ENCODE measurements around the gene ATL3. TPM values are rescaled to one million over a fixed set of nuclear protein-coding genes. Genes with fewer than 3 reads are reported as not detected.

Gene ATL3
- total and polyA plus RNA-seq, 2 donors (not counting 1 experiment from before 2014, with no cell fraction given), result 8.9 to 33.8 TPM

DNA sequence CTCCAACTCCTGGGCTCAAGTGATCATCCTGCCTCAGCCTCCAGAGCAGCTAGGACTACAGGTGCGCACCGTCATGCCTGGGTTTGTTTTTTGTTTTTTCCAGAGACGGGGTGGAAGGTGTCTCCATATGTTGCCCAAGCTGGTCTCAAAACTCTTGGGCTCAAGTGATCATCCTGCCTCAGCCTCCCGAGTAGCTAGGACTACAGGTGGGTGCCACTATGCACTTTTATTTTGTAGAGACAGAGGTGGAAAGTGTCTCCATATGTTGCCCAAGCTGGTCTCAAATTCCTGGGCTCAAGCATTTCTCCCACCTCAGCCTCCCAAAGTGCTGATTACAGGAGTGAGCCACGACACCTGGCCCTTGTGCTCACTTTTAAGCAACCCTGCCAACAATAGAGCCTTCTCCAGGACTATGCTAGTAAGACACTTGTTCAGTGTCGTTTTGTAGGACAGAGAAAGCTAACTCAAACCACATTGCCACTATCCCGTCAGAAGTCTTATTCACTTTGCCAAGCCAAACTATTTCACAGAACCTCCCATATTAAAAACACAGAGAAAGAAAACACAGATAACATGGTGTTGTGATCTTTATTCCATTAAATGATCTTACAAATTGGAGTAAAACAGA is 47.5 kb downstream of the ATL3 start:
- no peak overlapping the region for H3K27ac ChIP-seq (ENCODE audit: low read length in 2 of 2)
- intact Hi-C loops (cut with micrococcal nuclease), result no loop called here
- H3K36me3 ChIP-seq (replicated peaks in 1 of 2; ENCODE audit: control extremely low read depth in 1 of 2, control insufficient read depth in 1 of 2, extremely low read depth in 1 of 2, insufficient read depth in 2 of 2, low read length in 1 of 2), result no peaks in the 10 kb centered on the region
- H3K4me2 ChIP-seq (replicated peaks; ENCODE audit: low read depth, low read length, poor library complexity, severe bottlenecking), result no peak overlapping the region
- ChIA-PET POLR2A (no interaction called here), CTCF (interaction anchor here (1.2 kb wide), 2 partner anchors 12 to 17 kb away, joined by 3 read pairs; no protein-coding TSS in a partner anchor)
- peaks cover 0 to 2% (median 0%) of the 10 kb centered on the region in 4 experiments for H3K27me3 ChIP-seq (replicated peaks in 1 of 4; ENCODE audit: control extremely low read depth in 1 of 4, control insufficient read depth in 3 of 4, insufficient read depth in 4 of 4, low read length in 3 of 4)
- WGBS (ENCODE audit: insufficient coverage), result 83% methylated on average over 5 of the region's 7 CpGs
- TF ChIP-seq EZH2 (IDR thresholded peaks at IDR 0.05; ENCODE audit: borderline replicate concordance, insufficient read depth, low read depth, low read length, poor library complexity, severe bottlenecking), result no peak
- TF ChIP-seq, protein P1, sequence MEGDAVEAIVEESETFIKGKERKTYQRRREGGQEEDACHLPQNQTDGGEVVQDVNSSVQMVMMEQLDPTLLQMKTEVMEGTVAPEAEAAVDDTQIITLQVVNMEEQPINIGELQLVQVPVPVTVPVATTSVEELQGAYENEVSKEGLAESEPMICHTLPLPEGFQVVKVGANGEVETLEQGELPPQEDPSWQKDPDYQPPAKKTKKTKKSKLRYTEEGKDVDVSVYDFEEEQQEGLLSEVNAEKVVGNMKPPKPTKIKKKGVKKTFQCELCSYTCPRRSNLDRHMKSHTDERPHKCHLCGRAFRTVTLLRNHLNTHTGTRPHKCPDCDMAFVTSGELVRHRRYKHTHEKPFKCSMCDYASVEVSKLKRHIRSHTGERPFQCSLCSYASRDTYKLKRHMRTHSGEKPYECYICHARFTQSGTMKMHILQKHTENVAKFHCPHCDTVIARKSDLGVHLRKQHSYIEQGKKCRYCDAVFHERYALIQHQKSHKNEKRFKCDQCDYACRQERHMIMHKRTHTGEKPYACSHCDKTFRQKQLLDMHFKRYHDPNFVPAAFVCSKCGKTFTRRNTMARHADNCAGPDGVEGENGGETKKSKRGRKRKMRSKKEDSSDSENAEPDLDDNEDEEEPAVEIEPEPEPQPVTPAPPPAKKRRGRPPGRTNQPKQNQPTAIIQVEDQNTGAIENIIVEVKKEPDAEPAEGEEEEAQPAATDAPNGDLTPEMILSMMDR (IDR thresholded peaks at IDR 0.05), result no peak
- H3K4me3 ChIP-seq (ENCODE audit: control extremely low read depth in 1 of 5, extremely low read depth in 1 of 5, insufficient read depth in 1 of 5, low read depth in 2 of 5, low read length in 4 of 5), result no peak overlapping the region
- no peaks in the 10 kb centered on the region for H3K9me3 ChIP-seq (ENCODE audit: control extremely low read depth in 1 of 3, control insufficient read depth in 2 of 3, insufficient read depth in 1 of 3, low read length in 2 of 3)
- no peak overlapping the region for H3K4me3 Mint-ChIP-seq
- no peak for ATAC-seq (ENCODE audit: low read depth)
- H3K4me1 ChIP-seq (ENCODE audit: control insufficient read depth in 2 of 2, insufficient read depth in 2 of 2, low read length in 2 of 2), result no peaks in the 10 kb centered on the region
- H3K27ac Mint-ChIP-seq, result no peak overlapping the region
- no peak for DNase-seq
- no peaks in the 10 kb centered on the region for H3K9me3 Mint-ChIP-seq (ENCODE audit: insufficient read depth)
- H3K79me2 ChIP-seq (ENCODE audit: control insufficient read depth, insufficient read depth, low read length), result no peaks in the 10 kb centered on the region
- H4K20me1 ChIP-seq (ENCODE audit: control insufficient read depth, insufficient read depth, low read length, poor library complexity, severe bottlenecking), result no peaks in the 10 kb centered on the region
- H2AFZ ChIP-seq (ENCODE audit: insufficient read depth, low read depth, low read length, poor library complexity, severe bottlenecking), result no peak overlapping the region
- no peak overlapping the region for H3K9ac ChIP-seq (ENCODE audit: low read length)
- H3K4me1 Mint-ChIP-seq, result no peaks in the 10 kb centered on the region
- no peaks in the 10 kb centered on the region for H3K27me3 Mint-ChIP-seq

- no peak overlapping the region for H3K27ac ChIP-seq (ENCODE audit: low read length in 2 of 2)
- ATAC-seq (ENCODE audit: low read depth) (no peak), DNase-seq (no peak)
- H3K27me3 ChIP-seq (replicated peaks in 1 of 4; ENCODE audit: control extremely low read depth in 1 of 4, control insufficient read depth in 3 of 4, insufficient read depth in 4 of 4, low read length in 3 of 4), result peaks cover 0 to 5% (median 0%) of the 10 kb centered on the region in 4 experiments
- H3K9me3 Mint-ChIP-seq (ENCODE audit: insufficient read depth), result no peaks in the 10 kb centered on the region
- H3K9ac ChIP-seq (ENCODE audit: low read length), result no peak overlapping the region
- no peaks in the 10 kb centered on the region for H3K79me2 ChIP-seq (ENCODE audit: control insufficient read depth, insufficient read depth, low read length)
- H3K4me1 Mint-ChIP-seq, result no peaks in the 10 kb centered on the region
- no peaks in the 10 kb centered on the region for H3K9me3 ChIP-seq (ENCODE audit: control extremely low read depth in 1 of 3, control insufficient read depth in 2 of 3, insufficient read depth in 1 of 3, low read length in 2 of 3)
- CTCF ChIA-PET, result interaction anchor here (0.6 to 1.2 kb wide), 3 partner anchors 12 to 129 kb away, joined by 3 to 5 read pairs (median 3); no protein-coding TSS in a partner anchor
- H3K27ac Mint-ChIP-seq, result no peak overlapping the region
- TF ChIP-seq EZH2 (IDR thresholded peaks at IDR 0.05; ENCODE audit: borderline replicate concordance, insufficient read depth, low read depth, low read length, poor library complexity, severe bottlenecking), result no peak
- TF ChIP-seq, protein P1 (IDR thresholded peaks at IDR 0.05), result no peak
- POLR2A ChIA-PET, result no interaction called here
- H4K20me1 ChIP-seq (ENCODE audit: control insufficient read depth, insufficient read depth, low read length, poor library complexity, severe bottlenecking), result no peaks in the 10 kb centered on the region
- intact Hi-C loops (cut with micrococcal nuclease), result no loop called here
- 83% methylated on average over 1 of the region's 2 CpGs for WGBS (ENCODE audit: insufficient coverage)
- no peaks in the 10 kb centered on the region for H3K4me1 ChIP-seq (ENCODE audit: control insufficient read depth in 2 of 2, insufficient read depth in 2 of 2, low read length in 2 of 2)
- H3K4me2 ChIP-seq (replicated peaks; ENCODE audit: low read depth, low read length, poor library complexity, severe bottlenecking), result no peak overlapping the region
- H3K27me3 Mint-ChIP-seq, result no peaks in the 10 kb centered on the region
- no peak overlapping the region for H2AFZ ChIP-seq (ENCODE audit: insufficient read depth, low read depth, low read length, poor library complexity, severe bottlenecking)
- no peak overlapping the region for H3K4me3 ChIP-seq (ENCODE audit: control extremely low read depth in 1 of 5, extremely low read depth in 1 of 5, insufficient read depth in 1 of 5, low read depth in 2 of 5, low read length in 4 of 5)
- H3K4me3 Mint-ChIP-seq, result no peak overlapping the region
- H3K36me3 ChIP-seq (replicated peaks in 1 of 2; ENCODE audit: control extremely low read depth in 1 of 2, control insufficient read depth in 1 of 2, extremely low read depth in 1 of 2, insufficient read depth in 2 of 2, low read length in 1 of 2), result no peaks in the 10 kb centered on the region
Measured at GRCh38 chr11:63622323-63622722, 48.9 kb downstream of the ATL3 start.
